NCI-H510A treated with DMSO at 0.1 percent for 48 hours (cell line): ENCODE data around the gene HDAC8.
"Not testable (repeated sequence)": the region's sequence is repeated elsewhere in the genome, so short reads cannot be mapped to it uniquely, and the experiment has no call there.

ENCODE experiments used
- DNase-seq: peaks from one replicate; lab custom pipeline; 2025; lab: John Stamatoyannopoulos, UW

The HDAC8 gene

GRCh38 chrX:72461288-72461687 is 111.4 kb downstream of the HDAC8 start:
- DNase-seq, result no peak

DNA sequence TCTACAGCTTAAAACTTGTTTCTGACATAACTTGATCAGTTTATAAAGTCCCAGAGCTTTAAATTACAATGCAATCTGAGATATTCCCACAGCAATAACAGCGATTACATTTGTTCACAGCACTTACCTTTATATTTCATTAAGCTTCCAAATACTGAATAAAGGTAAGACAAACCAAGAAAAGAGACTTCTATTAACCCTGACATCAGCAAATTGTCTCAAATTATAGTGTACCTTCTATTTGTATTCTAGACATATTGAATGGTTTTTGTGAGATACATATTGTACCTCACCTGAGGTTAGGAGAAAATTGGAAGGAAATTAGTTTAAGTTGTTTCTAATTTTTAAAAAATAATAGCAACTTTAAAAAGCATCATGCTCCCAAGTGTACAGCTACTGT is 111.9 kb downstream of the HDAC8 start:
- no peak for DNase-seq

DNA sequence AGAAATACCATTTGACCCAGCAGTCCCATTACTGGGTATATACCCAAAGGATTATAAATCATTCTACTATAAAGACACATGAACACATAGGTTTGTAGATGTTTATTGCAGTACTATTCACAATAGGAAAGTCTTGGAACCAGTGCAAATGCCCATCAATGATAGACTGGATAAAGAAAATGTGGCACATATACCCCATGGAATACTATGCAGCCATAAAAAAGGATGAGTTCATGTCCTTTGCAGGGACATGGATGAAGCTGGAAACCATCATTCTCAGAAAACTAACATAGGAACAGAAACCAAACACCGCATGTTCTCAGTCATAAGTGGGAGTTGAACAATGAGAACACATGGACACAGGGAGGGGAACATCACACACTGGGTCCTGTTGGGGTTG is 123.6 kb downstream of the HDAC8 start:
- not testable (repeated sequence) for DNase-seq

DNA sequence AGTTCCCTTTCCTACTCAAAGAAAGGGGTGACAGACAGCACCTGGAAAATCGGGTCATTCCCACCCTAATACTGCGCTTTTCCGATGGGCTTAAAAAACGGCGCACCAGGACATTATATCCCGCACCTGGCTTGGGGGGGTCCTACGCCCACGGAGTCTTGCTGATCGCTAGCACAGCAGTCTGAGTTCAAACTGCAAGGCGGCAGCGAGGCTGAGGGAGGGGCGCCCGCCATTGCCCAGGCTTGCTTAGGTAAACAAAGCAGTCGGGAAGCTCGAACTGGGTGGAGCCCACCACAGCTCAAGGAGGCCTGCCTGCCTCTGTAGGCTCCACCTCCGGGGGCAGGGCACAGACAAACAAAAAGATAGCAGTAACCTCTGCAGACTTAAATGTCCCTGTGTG is 131.9 kb downstream of the HDAC8 start:
- not testable (repeated sequence) for DNase-seq

DNA sequence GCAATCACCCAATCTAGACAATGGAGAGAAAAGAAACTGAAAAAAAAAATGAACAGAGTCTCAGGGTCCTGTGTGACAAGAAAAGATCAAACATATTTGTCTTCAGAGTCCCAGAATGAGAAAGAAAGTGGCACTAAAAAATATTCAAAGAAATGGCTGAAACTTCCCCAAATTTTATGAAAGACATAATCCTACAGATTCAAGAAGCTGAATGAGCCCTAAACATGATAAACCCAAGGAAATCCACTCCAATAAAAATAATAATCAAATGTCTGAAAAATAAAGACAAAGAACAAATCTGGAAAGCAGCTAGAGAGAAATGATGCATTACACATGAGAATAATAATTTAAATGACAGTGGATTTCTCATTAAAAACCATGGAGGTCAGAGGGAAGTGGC is 136.6 kb downstream of the HDAC8 start:
- no peak for DNase-seq

GRCh38 chrX:72430405-72430968 is 142.2 kb downstream of the HDAC8 start:
- no peak for DNase-seq

GRCh38 chrX:72421797-72422196 is 150.8 kb downstream of the HDAC8 start:
- DNase-seq, result no peak

GRCh38 chrX:72409993-72410392 is 162.7 kb downstream of the HDAC8 start:
- DNase-seq, result no peak

DNA sequence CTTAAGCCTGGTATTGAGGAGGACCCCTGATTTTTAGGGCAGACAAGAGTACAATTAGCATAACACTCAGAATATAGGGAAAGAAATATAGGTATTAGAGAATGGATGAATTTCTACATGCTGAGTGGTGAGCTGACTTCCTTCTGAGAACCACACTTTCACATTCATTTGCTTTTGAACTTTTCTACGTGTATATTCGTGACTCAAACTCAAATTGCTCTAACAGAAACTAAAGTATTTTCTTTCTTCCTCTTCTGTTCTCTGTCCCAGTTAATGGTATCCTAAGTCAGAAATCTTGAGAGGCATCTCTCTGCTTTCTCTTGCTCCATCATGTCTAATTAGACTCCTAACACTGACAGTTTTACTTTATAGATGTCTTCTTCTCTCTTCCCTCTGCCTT is 163.8 kb downstream of the HDAC8 start:
- DNase-seq, result no peak

- not testable (repeated sequence) for DNase-seq
Measured at GRCh38 chrX:72405136-72405535, 167.5 kb downstream of the HDAC8 start.

- DNase-seq, result no peak
Measured at GRCh38 chrX:72402614-72403013, 170.0 kb downstream of the HDAC8 start.

- DNase-seq, result no peak
Measured at GRCh38 chrX:72399816-72400215, 172.8 kb downstream of the HDAC8 start.

DNA sequence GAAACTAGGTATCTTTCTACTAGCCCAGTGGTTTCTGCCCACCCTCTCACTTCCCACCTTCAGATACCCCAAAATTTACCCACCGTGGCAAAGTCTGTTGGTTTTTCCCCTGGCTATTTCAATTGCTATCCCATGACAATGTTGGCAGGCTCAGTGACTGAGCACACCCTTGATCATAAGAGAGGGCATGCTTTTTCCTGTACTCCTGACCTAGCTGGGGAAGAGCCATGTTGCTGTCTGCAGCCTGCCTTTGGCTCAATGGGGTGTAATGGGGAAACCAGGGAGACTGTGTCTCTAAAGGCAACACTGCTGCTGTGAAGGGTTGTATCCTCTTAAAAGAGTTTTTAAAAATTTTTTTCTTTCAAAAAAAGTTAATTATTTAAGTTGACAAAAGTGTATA is 176.5 kb downstream of the HDAC8 start:
- DNase-seq, result no peak

- DNase-seq, result no peak
Measured at GRCh38 chrX:72395237-72395636, 177.4 kb downstream of the HDAC8 start.

GRCh38 chrX:72394518-72395170 is 178.0 kb downstream of the HDAC8 start:
- no peak for DNase-seq

GRCh38 chrX:72393836-72394517 is 178.7 kb downstream of the HDAC8 start:
- DNase-seq, result no peak

DNA sequence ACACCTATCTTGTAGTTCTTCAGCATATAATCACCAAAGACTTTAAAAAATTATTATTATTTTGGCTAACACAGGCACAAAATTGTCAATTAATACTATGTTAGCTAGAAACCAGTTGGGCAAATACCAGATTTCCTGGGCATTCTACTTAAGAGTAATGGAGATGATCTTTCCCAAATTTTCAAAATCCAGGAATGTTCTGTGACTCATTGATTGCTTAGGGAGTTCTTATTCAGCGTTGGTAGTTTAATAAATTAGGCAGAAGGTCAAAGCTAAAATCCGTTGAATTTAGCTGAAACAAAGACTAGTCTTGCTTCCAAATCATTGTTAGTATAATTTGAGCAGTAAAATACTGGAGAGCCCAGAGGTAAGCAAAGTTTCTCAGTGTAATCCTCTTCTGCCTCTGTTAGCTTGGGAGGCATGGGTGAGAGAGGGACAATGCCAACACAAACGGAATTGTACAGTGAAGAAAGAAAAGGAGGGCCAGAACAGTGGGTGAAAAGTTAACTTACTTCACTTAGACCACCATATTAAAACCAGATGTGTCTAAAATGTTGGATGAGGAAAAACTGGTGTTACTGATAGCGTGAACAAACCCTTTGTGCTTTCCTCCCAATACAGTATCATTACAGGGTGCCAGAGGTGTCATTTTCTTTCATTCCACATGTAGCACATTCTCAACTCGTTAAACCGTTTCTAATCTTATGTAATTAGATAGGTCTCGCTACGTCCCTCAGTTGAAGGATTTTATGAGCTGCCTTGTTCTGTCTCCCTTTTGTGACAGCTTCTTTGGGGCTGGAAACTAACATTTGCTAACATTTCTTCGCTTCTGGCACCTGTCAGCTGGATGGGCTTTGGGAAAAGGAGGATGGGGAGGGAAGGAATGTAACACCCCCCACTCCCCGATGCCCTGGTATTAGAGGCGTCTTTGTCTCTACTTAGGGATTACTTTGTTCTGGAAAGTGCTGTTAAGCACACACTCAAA is 179.5 kb downstream of the HDAC8 start:
- DNase-seq, result no peak

DNA sequence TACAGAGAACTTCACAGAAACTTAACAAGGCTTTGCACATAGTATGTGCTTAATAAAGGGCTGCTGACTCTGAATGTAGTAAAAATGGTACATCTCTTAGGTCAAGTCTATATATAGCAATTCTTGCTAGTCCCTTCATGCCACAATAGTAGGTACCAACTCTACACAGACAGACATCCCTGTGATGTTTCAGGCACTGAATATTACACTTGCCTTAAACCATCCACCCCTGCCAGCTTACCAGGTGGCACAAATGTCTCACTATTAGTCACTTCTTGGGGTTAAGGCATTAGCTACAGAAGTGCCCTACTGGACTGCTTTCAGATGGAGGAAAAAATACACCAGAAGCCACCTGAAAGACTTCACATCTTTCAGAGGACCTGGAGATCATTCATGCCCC is 180.6 kb downstream of the HDAC8 start:
- DNase-seq, result no peak

DNA sequence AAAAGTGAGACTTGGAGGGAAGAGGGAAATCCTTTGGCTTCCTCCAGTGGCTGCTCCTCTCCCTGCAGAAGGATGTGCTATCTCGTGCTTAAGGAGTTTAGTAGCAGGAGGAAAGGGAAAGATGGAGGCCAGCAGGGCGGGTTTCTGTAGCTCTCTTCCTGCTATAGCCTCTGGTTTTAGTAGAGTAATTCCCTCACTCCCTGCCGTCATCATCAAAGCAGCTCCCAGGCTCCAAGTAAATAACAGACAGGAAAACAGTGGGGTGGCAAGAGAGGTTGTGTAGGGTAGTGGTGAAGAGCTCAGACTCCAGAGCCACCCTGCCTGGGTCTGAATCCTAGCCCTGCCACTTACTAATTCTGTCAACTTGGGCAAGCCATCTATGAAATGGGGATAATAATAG is 185.4 kb downstream of the HDAC8 start:
- no peak for DNase-seq

DNA sequence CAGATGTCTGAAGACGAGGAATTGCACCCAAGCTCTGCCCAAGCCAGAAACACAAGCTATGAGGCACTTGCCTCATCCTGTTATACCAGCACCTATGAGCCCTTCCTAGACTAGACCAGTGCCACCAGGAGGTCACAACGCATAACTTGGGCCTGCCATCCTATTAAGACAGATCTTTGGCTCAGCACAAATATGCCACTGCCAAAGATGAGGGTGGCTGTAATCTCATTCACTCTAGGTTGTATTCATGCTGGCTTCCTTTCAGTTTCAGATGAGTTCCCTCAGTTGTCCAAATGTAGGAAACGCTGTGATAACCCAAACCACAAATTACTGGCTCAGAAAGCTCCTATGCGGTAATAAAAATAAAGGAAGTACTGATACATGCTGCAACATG is 190.4 kb downstream of the HDAC8 start:
- no peak for DNase-seq

GRCh38 chrX:72381439-72382201 is 191.0 kb downstream of the HDAC8 start:
- DNase-seq, result no peak

DNA sequence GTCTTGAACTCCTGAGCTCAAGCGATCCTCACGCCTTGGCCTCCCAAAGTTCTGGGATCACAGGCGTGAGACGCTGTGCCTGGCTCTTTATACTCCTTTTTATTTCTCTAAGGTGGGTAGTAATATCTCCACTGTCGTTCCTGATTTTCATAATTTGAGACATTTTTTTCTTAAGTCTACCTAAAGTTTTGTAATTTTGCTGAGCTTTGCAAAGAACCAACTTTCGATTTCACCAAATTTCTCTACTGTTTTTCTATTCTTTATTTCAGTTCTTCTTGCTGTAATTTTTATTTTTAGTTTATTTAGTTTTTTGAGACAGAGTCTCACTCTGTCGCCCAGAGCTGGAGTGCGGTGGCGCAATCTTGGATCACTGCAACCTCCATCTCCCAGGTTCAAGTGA is 196.5 kb downstream of the HDAC8 start:
- no peak for DNase-seq
